Stimulated activated CD8-positive, alpha-beta memory T cell treated with anti-CD3 and anti-CD28 coated beads, Interleukin-7, amount 100 ng/mL, for 4 hours (primary cell): ENCODE measurements around the gene CCNQ.

Source experiments
- DNase-seq, 2 donors: peaks; one replicate each; pipeline ENCODE4 v3.0.0-alpha.2; 2020; ENCODE audit warnings: low read depth in 2 of 2

CCNQ gene

GRCh38 chrX:153637121-153638040, 38.4 kb upstream of the CCNQ start:
- DNase-seq: no peak

- no peak for DNase-seq
Observed at GRCh38 chrX:153636716-153637115, 37.8 kb upstream of the CCNQ start.

- DNase-seq: no peak
Observed at GRCh38 chrX:153635788-153636668, 37.1 kb upstream of the CCNQ start.

- no peak for DNase-seq
Observed at GRCh38 chrX:153635388-153635787, 36.4 kb upstream of the CCNQ start.

- DNase-seq: no peak
Observed at GRCh38 chrX:153634832-153635231, 35.9 kb upstream of the CCNQ start.

- no peak for DNase-seq
Observed at GRCh38 chrX:153634236-153634635, 35.3 kb upstream of the CCNQ start.

- DNase-seq: no peak
Observed at GRCh38 chrX:153633607-153634180, 34.8 kb upstream of the CCNQ start.

GRCh38 chrX:153633048-153633447, 34.1 kb upstream of the CCNQ start:
- no peak for DNase-seq

GRCh38 chrX:153632595-153632946, 33.6 kb upstream of the CCNQ start:
- no peak for DNase-seq

GRCh38 chrX:153631907-153632594, 33.1 kb upstream of the CCNQ start:
- DNase-seq: no peak

GRCh38 chrX:153631346-153631745, 32.4 kb upstream of the CCNQ start:
- no peak for DNase-seq

- no peak for DNase-seq
Observed at GRCh38 chrX:153628665-153629064, 29.7 kb upstream of the CCNQ start.

- no peak for DNase-seq
Observed at GRCh38 chrX:153628129-153628528, 29.2 kb upstream of the CCNQ start.

- DNase-seq: no peak
Observed at GRCh38 chrX:153627675-153628111, 28.8 kb upstream of the CCNQ start.

GRCh38 chrX:153626863-153627674, 28.1 kb upstream of the CCNQ start:
- no peak for DNase-seq

GRCh38 chrX:153626025-153626633, 27.2 kb upstream of the CCNQ start:
- no peak for DNase-seq

- DNase-seq: no peak
Observed at GRCh38 chrX:153625271-153626024, 26.5 kb upstream of the CCNQ start.

- DNase-seq: no peak
Observed at GRCh38 chrX:153624196-153625091, 25.5 kb upstream of the CCNQ start.
